ENCODE data around the gene NUDT19.

Gene NUDT19

GRCh38 chr19:32718286-32718685 lies 26.7 kb downstream of the NUDT19 start:
- in situ Hi-C loops (cut with HindIII; ENCODE audit: low pct_ligation_motif_present, low sequenced_read_pairs) = no loop called here
- no peak for TF ChIP-seq CTCF (IDR thresholded peaks at IDR 0.05; ENCODE audit: low read depth, low read length, missing control alignments)
- no peaks in the 10 kb centered on the region for H3K27me3 ChIP-seq (replicated peaks)
- DNase-seq = no peak
- H3K36me3 ChIP-seq (replicated peaks) = peaks cover 2% of the 10 kb centered on the region
- H3K27ac ChIP-seq = no peak overlapping the region
- H3K4me3 ChIP-seq (ENCODE audit: low read depth, low read length) = no peak overlapping the region

- Histone ChIP-seq H3K27ac (no peak within 1 kb of the TSS), H3K36me3 (replicated peaks) (peaks cover under 1% of the 10 kb centered on the region), H3K4me3 (ENCODE audit: low read depth, low read length) (no peak within 1 kb of the TSS), H3K27me3 (replicated peaks) (no peaks in the 10 kb centered on the region)
- DNase-seq = no peak
- in situ Hi-C loops (cut with HindIII; ENCODE audit: low pct_ligation_motif_present, low sequenced_read_pairs) = no loop called here
- TF ChIP-seq CTCF (IDR thresholded peaks at IDR 0.05; ENCODE audit: low read depth, low read length, missing control alignments) = no peak
Observed at GRCh38 chr19:32719611-32720059, 28.0 kb downstream of the NUDT19 start, which contains the start of gene TDRD12. Gene TDRD12 (plus strand): TSS chr19:32719767. CDS start chr19:32720073, 306 bp downstream.

- in situ Hi-C loops (cut with HindIII; ENCODE audit: low pct_ligation_motif_present, low sequenced_read_pairs) = no loop called here
- no peaks in the 10 kb centered on the region for H3K36me3 ChIP-seq (replicated peaks)
- H3K27me3 ChIP-seq (replicated peaks) = no peaks in the 10 kb centered on the region
- no peak overlapping the region for H3K27ac ChIP-seq
- no peak for DNase-seq
- TF ChIP-seq CTCF (IDR thresholded peaks at IDR 0.05; ENCODE audit: low read depth, low read length, missing control alignments) = no peak
- no peak overlapping the region for H3K4me3 ChIP-seq (ENCODE audit: low read depth, low read length)
Observed at GRCh38 chr19:32720216-32720935, 28.8 kb downstream of the NUDT19 start.

- in situ Hi-C loops (cut with HindIII; ENCODE audit: low pct_ligation_motif_present, low sequenced_read_pairs) = no loop called here
- Histone ChIP-seq H3K27me3 (replicated peaks) (no peaks in the 10 kb centered on the region), H3K27ac (no peak overlapping the region), H3K4me3 (ENCODE audit: low read depth, low read length) (no peak overlapping the region), H3K36me3 (replicated peaks) (no peaks in the 10 kb centered on the region)
- no peak for TF ChIP-seq CTCF (IDR thresholded peaks at IDR 0.05; ENCODE audit: low read depth, low read length, missing control alignments)
- no peak for DNase-seq
Observed at GRCh38 chr19:32720936-32721250, 29.3 kb downstream of the NUDT19 start.

- TF ChIP-seq CTCF (IDR thresholded peaks at IDR 0.05; ENCODE audit: low read depth, low read length, missing control alignments) = no peak
- Histone ChIP-seq H3K36me3 (replicated peaks) (no peaks in the 10 kb centered on the region), H3K4me3 (ENCODE audit: low read depth, low read length) (no peak overlapping the region), H3K27ac (no peak overlapping the region), H3K27me3 (replicated peaks) (no peaks in the 10 kb centered on the region)
- DNase-seq = no peak
- in situ Hi-C loops (cut with HindIII; ENCODE audit: low pct_ligation_motif_present, low sequenced_read_pairs) = no loop called here
Observed at GRCh38 chr19:32735936-32736335, 44.3 kb downstream of the NUDT19 start.

GRCh38 chr19:32743021-32743420 lies 51.4 kb downstream of the NUDT19 start:
- no peak for TF ChIP-seq CTCF (IDR thresholded peaks at IDR 0.05; ENCODE audit: low read depth, low read length, missing control alignments)
- H3K27ac ChIP-seq = no peak overlapping the region
- H3K36me3 ChIP-seq (replicated peaks) = no peaks in the 10 kb centered on the region
- in situ Hi-C loops (cut with HindIII; ENCODE audit: low pct_ligation_motif_present, low sequenced_read_pairs) = no loop called here
- DNase-seq = no peak
- H3K27me3 ChIP-seq (replicated peaks) = no peaks in the 10 kb centered on the region
- H3K4me3 ChIP-seq (ENCODE audit: low read depth, low read length) = no peak overlapping the region
